Activated CD4-positive, alpha-beta T cell treated with anti-CD3 and anti-CD28 coated beads, Interleukin-2, amount 50 U/mL, for 48 hours (primary cell): ENCODE data around the gene SCAPER.
"Not testable (repeated sequence)": the region's sequence is repeated elsewhere in the genome, so short reads cannot be mapped to it uniquely, and the experiment has no call there.

ENCODE experiments used
- DNase-seq, 2 experiments: peaks; one replicate each; pipeline ENCODE4 v3.0.0-alpha.2; 2020

The SCAPER gene

DNA sequence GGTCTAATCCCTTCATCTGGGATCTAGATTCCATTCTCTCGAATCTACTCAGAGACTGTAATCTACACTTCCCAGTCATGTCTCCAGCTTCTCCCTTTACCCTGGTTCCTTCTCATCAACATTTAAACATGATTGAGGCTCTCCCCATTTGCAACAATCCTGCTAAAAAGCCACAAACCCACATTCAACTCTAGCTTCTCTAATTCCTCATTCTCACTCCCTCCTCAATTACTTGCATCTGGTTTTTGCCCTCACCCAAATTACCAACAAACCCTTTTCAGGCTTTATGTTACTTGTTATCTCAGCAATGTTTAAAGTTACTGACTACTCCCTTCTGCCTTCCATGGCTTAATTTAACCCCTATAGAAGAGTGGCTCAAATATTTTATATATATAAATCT, 605.4 kb downstream of the SCAPER start:
- no peak for DNase-seq

DNA sequence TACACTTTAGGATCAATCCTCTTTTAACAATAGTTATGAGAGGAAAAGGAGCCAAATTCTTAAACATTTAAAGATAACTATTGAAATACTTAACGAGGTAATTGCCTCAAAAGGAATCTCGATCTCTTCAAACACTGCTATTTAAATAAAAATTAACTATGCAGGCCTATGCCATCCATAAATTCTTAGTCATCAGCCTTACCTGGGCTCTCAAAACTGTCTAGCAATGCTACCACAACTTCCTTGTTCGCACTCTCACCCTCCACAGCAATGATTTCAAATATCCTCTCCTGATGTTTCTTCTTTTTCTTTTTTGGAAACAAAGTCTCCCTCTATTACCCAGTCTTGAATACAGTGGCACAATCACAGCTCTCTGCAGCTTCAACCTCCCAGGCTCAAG, 606.2 kb downstream of the SCAPER start:
- no peak for DNase-seq

DNA sequence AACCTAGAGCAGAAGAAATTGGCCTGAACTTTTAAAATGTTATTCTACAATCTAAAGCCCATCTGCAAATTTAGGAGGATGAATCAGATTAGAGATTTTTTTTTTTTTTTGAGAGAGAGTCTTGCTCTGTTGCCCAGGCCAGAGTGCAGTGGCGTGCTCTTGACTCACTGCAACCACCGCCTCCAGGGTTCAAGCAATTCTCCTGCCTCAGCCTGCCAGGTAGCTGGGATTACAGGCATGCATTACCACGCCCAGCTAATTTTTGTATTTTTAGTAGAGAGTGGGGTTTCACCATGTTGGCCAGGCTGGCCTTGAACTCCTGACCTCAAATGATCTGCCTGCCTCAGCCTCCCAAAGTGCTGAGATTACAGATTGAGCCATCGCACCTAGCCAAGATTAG, 607.2 kb downstream of the SCAPER start:
- not testable (repeated sequence) for DNase-seq
